IPS DF 6.9 (cell line): ENCODE measurements around the gene LIPH.

ENCODE experiments used
- DNase-seq: peaks from one replicate; pipeline ENCODE4 v3.0.0-alpha.2; 2013; ENCODE audit warnings: low read depth, low spot score
- H3K27ac ChIP-seq: one replicate; pipeline ENCODE4 v1.5.1; 2013; ENCODE audit warnings: low read length, control low read depth
- H3K27me3 ChIP-seq: 2 replicates; pipeline ENCODE4 v1.6.1; 2013; ENCODE audit warnings: mild to moderate bottlenecking, low read length; ENCODE audit not compliant: control insufficient read depth, insufficient read depth
- H3K36me3 ChIP-seq: 2 replicates; pipeline ENCODE4 v1.6.1; 2013; ENCODE audit warnings: low read length; ENCODE audit not compliant: control insufficient read depth, insufficient read depth
- H3K4me1 ChIP-seq: 2 replicates; pipeline ENCODE4 v1.6.1; 2013; ENCODE audit warnings: low read length; ENCODE audit not compliant: control insufficient read depth, insufficient read depth
- H3K4me3 ChIP-seq: 2 replicates; pipeline ENCODE4 v1.5.1; 2013; ENCODE audit warnings: mild to moderate bottlenecking, low read length
- H3K9me3 ChIP-seq: 2 replicates; pipeline ENCODE4 v1.6.1; 2013; ENCODE audit warnings: low read length, inconsistent platforms; ENCODE audit not compliant: control insufficient read depth, insufficient read depth
- WGBS: extraction: QIAGEN DNeasy Blood & Tissue Kit; methylation state at CpG from one replicate; pipeline ENCODE4 v1.1.7; 2013; ENCODE audit warnings: mixed read lengths, missing lambda C conversion rate; ENCODE audit not compliant: insufficient read length, insufficient coverage; 5-methylcytosine and 5-hydroxymethylcytosine counted together

Gene LIPH

GRCh38 chr3:185552358-185552877 is at the start of gene LIPH:
Gene LIPH, minus strand, starts transcription at chr3:185552588. Its CDS starts 117 bp downstream, at chr3:185552471.
- Histone ChIP-seq H3K4me3 (no peak within 1 kb of the TSS), H3K36me3 (no peaks in the 10 kb centered on the region), H3K27me3 (no peaks in the 10 kb centered on the region), H3K27ac (no peak within 1 kb of the TSS), H3K9me3 (no peaks in the 10 kb centered on the region), H3K4me1 (no peaks in the 10 kb centered on the region; the same call in 1 of the 2 replicates)
- no peak for DNase-seq
- WGBS: no CpG with 5 or more reads among the region's 6 CpGs

GRCh38 chr3:185595526-185595925 is 43.1 kb upstream of the LIPH start:
- Histone ChIP-seq H3K27ac (no peak overlapping the region), H3K4me1 (no peaks in the 10 kb centered on the region), H3K27me3 (no peaks in the 10 kb centered on the region), H3K4me3 (no peak overlapping the region), H3K9me3 (no peaks in the 10 kb centered on the region), H3K36me3 (peaks cover 3% of the 10 kb centered on the region; the same call in 1 of the 2 replicates)
- no peak for DNase-seq
- WGBS: no CpG with 5 or more reads among the region's 4 CpGs

GRCh38 chr3:185594073-185594472 is 41.7 kb upstream of the LIPH start:
- no peaks in the 10 kb centered on the region; the same call in 1 of the 2 replicates for H3K36me3 ChIP-seq
- H3K4me1 ChIP-seq: no peaks in the 10 kb centered on the region
- H3K27ac ChIP-seq: no peak overlapping the region
- H3K4me3 ChIP-seq: no peak overlapping the region
- H3K9me3 ChIP-seq: no peaks in the 10 kb centered on the region
- no CpG with 5 or more reads among the region's 3 CpGs for WGBS
- no peak for DNase-seq
- H3K27me3 ChIP-seq: no peaks in the 10 kb centered on the region

GRCh38 chr3:185586686-185587039 is 34.3 kb upstream of the LIPH start:
- Histone ChIP-seq H3K27me3 (no peaks in the 10 kb centered on the region), H3K9me3 (no peaks in the 10 kb centered on the region), H3K27ac (no peak overlapping the region), H3K4me3 (peak overlapping the region; percentile 69), H3K36me3 (no peaks in the 10 kb centered on the region; the same call in 1 of the 2 replicates), H3K4me1 (no peaks in the 10 kb centered on the region; the same call in 1 of the 2 replicates)
- no CpG with 5 or more reads among the region's 7 CpGs for WGBS
- DNase-seq: no peak

- peak; percentile 98 for DNase-seq
- no peaks in the 10 kb centered on the region for H3K9me3 ChIP-seq
- H3K4me1 ChIP-seq: no peaks in the 10 kb centered on the region; the same call in 1 of the 2 replicates
- peak within 1 kb of the TSS; percentile 69 for H3K4me3 ChIP-seq
- no peaks in the 10 kb centered on the region for H3K36me3 ChIP-seq
- H3K27me3 ChIP-seq: no peaks in the 10 kb centered on the region
- no CpG with 5 or more reads among the region's 64 CpGs for WGBS
- no peak within 1 kb of the TSS for H3K27ac ChIP-seq
Measured at GRCh38 chr3:185585859-185586685, 33.7 kb upstream of the LIPH start, which contains the start of gene SENP2. Gene SENP2, plus strand, starts transcription at chr3:185586295. Its CDS starts 119 bp downstream, at chr3:185586414.

- no CpG with 5 or more reads among the region's 9 CpGs for WGBS
- no peak for DNase-seq
- no peaks in the 10 kb centered on the region for H3K27me3 ChIP-seq
- no peaks in the 10 kb centered on the region for H3K9me3 ChIP-seq
- H3K4me3 ChIP-seq: peak overlapping the region; percentile 7; the same call in 1 of the 2 replicates
- H3K36me3 ChIP-seq: no peaks in the 10 kb centered on the region
- no peak overlapping the region for H3K27ac ChIP-seq
- no peaks in the 10 kb centered on the region; the same call in 1 of the 2 replicates for H3K4me1 ChIP-seq
Measured at GRCh38 chr3:185585518-185585858, 33.1 kb upstream of the LIPH start.

GRCh38 chr3:185584686-185585085 is 32.3 kb upstream of the LIPH start:
- no CpG with 5 or more reads among the region's 4 CpGs for WGBS

GRCh38 chr3:185583925-185584324 is 31.5 kb upstream of the LIPH start:
- H3K4me3 ChIP-seq: peak overlapping the region; percentile 37; the same call in 1 of the 2 replicates
- no peaks in the 10 kb centered on the region for H3K36me3 ChIP-seq
- H3K9me3 ChIP-seq: no peaks in the 10 kb centered on the region
- no peaks in the 10 kb centered on the region; the same call in 1 of the 2 replicates for H3K4me1 ChIP-seq
- no peak for DNase-seq
- no peak overlapping the region for H3K27ac ChIP-seq
- no peaks in the 10 kb centered on the region for H3K27me3 ChIP-seq
- no CpG with 5 or more reads among the region's 6 CpGs for WGBS

More at GRCh38 chr3:185584686-185585085, 32.3 kb upstream of the LIPH start:
- Histone ChIP-seq H3K4me3 (no peak overlapping the region), H3K9me3 (no peaks in the 10 kb centered on the region), H3K36me3 (no peaks in the 10 kb centered on the region), H3K27me3 (no peaks in the 10 kb centered on the region), H3K27ac (no peak overlapping the region), H3K4me1 (no peaks in the 10 kb centered on the region; the same call in 1 of the 2 replicates)
- no peak for DNase-seq

- DNase-seq: no peak
- WGBS: no CpG with 5 or more reads among the region's 3 CpGs
Measured at GRCh38 chr3:185582871-185583270, 30.5 kb upstream of the LIPH start.

GRCh38 chr3:185582236-185582635 is 29.8 kb upstream of the LIPH start:
- H3K36me3 ChIP-seq: no peaks in the 10 kb centered on the region
- no peaks in the 10 kb centered on the region for H3K9me3 ChIP-seq
- no peaks in the 10 kb centered on the region; the same call in 1 of the 2 replicates for H3K4me1 ChIP-seq
- no peaks in the 10 kb centered on the region for H3K27me3 ChIP-seq
- WGBS: no CpG with 5 or more reads among the region's 3 CpGs
- peak overlapping the region; percentile 79 for H3K27ac ChIP-seq
- DNase-seq: peak; percentile 74
- H3K4me3 ChIP-seq: peak overlapping the region; percentile 76; the same call in 1 of the 2 replicates

More at GRCh38 chr3:185582871-185583270, 30.5 kb upstream of the LIPH start:
- Histone ChIP-seq H3K27ac (peak overlapping the region; percentile 79), H3K36me3 (no peaks in the 10 kb centered on the region), H3K4me1 (no peaks in the 10 kb centered on the region; the same call in 1 of the 2 replicates), H3K4me3 (peak overlapping the region; percentile 76; the same call in 1 of the 2 replicates), H3K9me3 (no peaks in the 10 kb centered on the region), H3K27me3 (no peaks in the 10 kb centered on the region)
